WERI-Rb-1 (cell line): ENCODE data around the gene ARRB2.

Experiments
- DNase-seq: peaks from one replicate; pipeline ENCODE4 v3.0.0-alpha.2; 2020
- H3K27ac ChIP-seq: fragments of 250-450 bp; sonication (Bioruptor Pico); 2 replicates; pipeline ENCODE4 v1.5.1; 2020; ENCODE audit warnings: mild to moderate bottlenecking, moderate library complexity
- H3K27me3 ChIP-seq: fragments of 250-450 bp; sonication (Bioruptor Pico); 2 replicates; pipeline ENCODE4 v1.5.1; 2021; ENCODE audit warnings: mild to moderate bottlenecking, low read depth, moderate library complexity; ENCODE audit not compliant: insufficient read depth, severe bottlenecking
- H3K36me3 ChIP-seq: fragments of 250-450 bp; sonication (Bioruptor Pico); 2 replicates; pipeline ENCODE4 v1.5.1; 2020; ENCODE audit warnings: mild to moderate bottlenecking, moderate library complexity
- H3K4me3 ChIP-seq: 2 replicates; pipeline ENCODE4 v1.5.1; 2011; ENCODE audit warnings: low read depth, mild to moderate bottlenecking, control low read depth, low read length
- H3K9me3 ChIP-seq: fragments of 250-450 bp; sonication (Bioruptor Pico); 2 replicates; pipeline ENCODE4 v1.5.1; 2021; ENCODE audit warnings: mild to moderate bottlenecking, moderate library complexity; ENCODE audit not compliant: severe bottlenecking
- TF ChIP-seq, protein P1 (sequence below): IDR thresholded peaks from 2 replicates; pipeline ENCODE4 v1.5.1; 2011; ENCODE audit warnings: low read depth, mild to moderate bottlenecking, control low read depth, inconsistent platforms, low read length

Gene ARRB2

DNA sequence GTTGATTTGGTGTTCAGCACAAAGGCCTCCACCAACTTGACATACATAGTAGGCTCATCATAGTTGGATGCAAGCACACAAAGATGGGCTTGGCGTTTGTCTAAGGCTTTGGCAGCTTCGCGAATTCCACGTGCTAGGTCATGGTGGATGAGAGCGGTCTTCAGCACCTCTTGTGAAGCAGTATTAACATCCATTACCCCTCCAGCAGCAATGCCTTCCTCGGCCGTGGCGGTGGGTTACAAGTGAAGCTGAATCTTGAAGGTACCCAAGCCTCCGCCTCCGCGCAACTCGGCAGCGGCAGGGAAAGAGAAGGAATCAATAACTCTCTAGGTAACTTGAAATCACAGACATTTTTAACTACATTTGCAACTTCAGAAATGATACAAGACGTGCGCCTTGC is 5.4 kb upstream of the ARRB2 start:
- TF ChIP-seq, protein P1, sequence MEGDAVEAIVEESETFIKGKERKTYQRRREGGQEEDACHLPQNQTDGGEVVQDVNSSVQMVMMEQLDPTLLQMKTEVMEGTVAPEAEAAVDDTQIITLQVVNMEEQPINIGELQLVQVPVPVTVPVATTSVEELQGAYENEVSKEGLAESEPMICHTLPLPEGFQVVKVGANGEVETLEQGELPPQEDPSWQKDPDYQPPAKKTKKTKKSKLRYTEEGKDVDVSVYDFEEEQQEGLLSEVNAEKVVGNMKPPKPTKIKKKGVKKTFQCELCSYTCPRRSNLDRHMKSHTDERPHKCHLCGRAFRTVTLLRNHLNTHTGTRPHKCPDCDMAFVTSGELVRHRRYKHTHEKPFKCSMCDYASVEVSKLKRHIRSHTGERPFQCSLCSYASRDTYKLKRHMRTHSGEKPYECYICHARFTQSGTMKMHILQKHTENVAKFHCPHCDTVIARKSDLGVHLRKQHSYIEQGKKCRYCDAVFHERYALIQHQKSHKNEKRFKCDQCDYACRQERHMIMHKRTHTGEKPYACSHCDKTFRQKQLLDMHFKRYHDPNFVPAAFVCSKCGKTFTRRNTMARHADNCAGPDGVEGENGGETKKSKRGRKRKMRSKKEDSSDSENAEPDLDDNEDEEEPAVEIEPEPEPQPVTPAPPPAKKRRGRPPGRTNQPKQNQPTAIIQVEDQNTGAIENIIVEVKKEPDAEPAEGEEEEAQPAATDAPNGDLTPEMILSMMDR: no peak
- H3K4me3 ChIP-seq: no peak overlapping the region
- no peaks in the 10 kb centered on the region for H3K27me3 ChIP-seq
- H3K36me3 ChIP-seq: peaks cover 22% of the 10 kb centered on the region; the same call in 1 of the 2 replicates
- H3K27ac ChIP-seq: no peak overlapping the region
- no peak for DNase-seq
- peaks cover 3% of the 10 kb centered on the region for H3K9me3 ChIP-seq

DNA sequence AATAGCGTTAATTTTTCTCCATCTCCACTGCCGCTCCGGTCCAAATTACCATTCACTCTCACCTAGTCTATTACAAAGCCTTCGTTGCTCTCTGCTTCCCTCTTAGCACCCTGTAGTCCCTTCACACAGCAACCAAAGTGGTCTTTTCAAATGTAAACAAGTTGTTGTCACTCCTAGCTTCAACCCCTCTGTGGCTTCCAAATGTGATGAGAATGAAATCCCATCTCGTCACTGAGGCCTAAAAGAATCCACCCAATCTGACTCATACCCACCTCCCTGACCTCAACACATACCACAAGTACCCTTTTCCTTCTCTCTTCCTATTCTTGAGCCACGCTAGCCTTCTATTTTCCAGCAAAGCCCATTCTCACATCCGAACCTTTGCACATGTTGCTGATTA is 4.3 kb upstream of the ARRB2 start:
- no peaks in the 10 kb centered on the region for H3K27me3 ChIP-seq
- H3K36me3 ChIP-seq: peaks cover 18% of the 10 kb centered on the region; the same call in 1 of the 2 replicates
- no peak overlapping the region for H3K4me3 ChIP-seq
- TF ChIP-seq, protein P1: no peak
- no peak for DNase-seq
- no peak overlapping the region for H3K27ac ChIP-seq
- H3K9me3 ChIP-seq: peaks cover 3% of the 10 kb centered on the region

DNA sequence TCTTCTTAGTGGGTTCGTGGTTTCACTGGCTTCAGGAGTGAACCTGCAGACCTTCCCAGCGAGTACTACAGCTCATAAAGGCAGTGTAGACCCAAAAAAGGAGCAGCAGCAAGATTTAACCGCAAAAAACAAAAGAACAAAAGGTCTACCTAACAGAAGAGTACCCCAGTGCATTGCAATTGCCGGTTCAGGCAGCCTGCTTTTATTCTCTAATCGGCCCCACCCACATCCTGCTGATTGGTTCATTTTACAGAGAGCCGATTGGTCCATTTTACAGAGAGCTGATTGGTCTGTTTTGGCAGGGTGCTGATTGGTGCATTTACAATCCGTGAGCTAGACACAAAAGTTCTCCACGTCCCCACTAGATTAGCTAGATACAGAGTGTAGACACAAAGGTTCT is 2.0 kb upstream of the ARRB2 start:
- TF ChIP-seq, protein P1: no peak
- peak; percentile 26 for DNase-seq
- Histone ChIP-seq H3K27ac (no peak overlapping the region), H3K36me3 (peaks cover 8% of the 10 kb centered on the region), H3K9me3 (peaks cover 3% of the 10 kb centered on the region), H3K27me3 (no peaks in the 10 kb centered on the region), H3K4me3 (no peak overlapping the region)

DNA sequence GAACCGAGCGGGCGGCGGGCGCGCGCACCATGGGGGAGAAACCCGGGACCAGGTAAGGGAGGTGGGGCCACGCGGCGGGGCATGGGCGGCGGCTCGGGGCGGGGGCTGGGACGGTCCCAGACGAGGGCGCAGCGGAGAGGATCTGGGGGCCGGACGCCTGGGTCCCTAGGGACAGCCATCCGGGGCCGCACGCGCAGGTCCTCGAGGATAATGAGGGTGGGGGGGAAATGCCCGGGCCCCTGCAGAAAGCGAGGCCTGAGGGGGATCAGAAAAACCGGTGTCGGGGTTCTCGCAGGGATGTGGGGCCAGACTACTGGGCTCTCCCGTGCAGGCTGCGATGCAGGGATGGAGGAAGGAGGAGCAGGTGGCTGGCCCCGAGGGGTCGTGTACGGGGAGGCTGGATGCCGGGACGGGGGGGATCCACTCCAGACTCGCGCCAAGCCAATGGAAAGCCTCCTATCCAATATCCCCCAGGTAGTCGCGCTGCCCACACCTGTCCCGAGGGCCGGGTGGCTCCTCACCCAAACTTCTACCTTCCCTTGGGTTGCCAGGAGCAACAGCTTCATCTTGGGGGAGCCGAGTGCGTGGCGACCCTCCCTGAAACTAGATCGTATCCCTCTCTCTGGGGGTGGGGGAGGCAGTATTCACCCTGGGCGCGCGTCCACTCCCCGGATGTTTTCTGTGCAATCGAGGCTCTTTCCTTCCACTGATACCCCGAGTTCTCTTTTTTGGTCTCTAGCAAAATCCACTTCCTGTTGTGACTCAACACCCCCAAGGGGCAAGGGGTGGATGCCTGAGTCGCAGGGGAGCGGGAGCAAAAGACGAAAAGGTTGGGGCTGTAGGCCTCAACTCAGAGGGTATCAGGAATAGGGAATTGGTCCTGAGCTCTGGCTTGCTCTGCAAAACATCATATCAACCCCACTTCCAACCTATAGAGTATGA is 532 bp downstream of the ARRB2 start:
- peak overlapping the region; percentile 85 for H3K27ac ChIP-seq
- peak overlapping the region; percentile 89 for H3K4me3 ChIP-seq
- DNase-seq: no peak
- H3K27me3 ChIP-seq: no peaks in the 10 kb centered on the region
- peaks cover 17% of the 10 kb centered on the region for H3K36me3 ChIP-seq
- peaks cover 3% of the 10 kb centered on the region for H3K9me3 ChIP-seq
- TF ChIP-seq, protein P1: no peak

DNA sequence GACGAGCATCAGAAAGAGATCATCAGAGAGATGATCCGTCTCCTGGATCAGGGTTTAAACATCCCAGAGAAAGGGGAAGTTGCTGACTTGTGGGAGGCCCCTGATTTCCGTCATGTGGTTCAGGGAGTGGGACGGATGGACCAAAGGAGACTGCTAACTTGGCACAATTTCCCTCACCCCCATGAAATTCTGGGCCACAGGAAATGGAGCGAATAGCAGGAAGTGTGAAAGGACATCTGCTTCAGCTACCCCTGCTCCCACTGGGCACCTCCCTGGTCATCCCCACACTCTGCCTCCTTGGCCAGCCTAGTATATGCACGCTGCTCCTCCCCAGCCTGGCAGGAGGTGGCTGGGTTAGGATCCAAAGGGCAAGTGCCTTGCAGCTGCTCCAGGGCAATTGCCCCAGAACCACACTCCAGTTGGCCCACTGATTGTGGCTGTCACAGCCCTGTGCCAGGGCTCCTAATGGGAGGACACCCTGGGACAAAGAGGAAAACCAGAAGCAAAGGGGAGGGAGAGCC is 1.3 kb downstream of the ARRB2 start:
- Histone ChIP-seq H3K27ac (no peak overlapping the region), H3K27me3 (no peaks in the 10 kb centered on the region), H3K9me3 (peaks cover 3% of the 10 kb centered on the region), H3K36me3 (peaks cover 20% of the 10 kb centered on the region), H3K4me3 (peak overlapping the region; percentile 89)
- DNase-seq: no peak
- TF ChIP-seq, protein P1: no peak
